ENCODE data around the gene MCU.
"Not testable (repeated sequence)": the region's sequence is repeated elsewhere in the genome, so short reads cannot be mapped to it uniquely, and the experiment has no call there.

The MCU gene

GRCh38 chr10:72673280-72673679 is 18.7 kb upstream of the MCU start:
- Histone ChIP-seq H3K9me3 (no peaks in the 10 kb centered on the region), H3K4me1 (ENCODE audit: control insufficient read depth in 1 of 2, insufficient read depth in 1 of 2, low read depth in 1 of 2, low read length in 1 of 2) (no peaks in the 10 kb centered on the region), H3K36me3 (no peaks in the 10 kb centered on the region), H3K27me3 (no peaks in the 10 kb centered on the region), H3K27ac (no peak overlapping the region), H3K4me3 (ENCODE audit: low read depth in 1 of 2, low read length in 1 of 2) (no peak overlapping the region)
- TF ChIP-seq CTCF (IDR thresholded peaks at IDR 0.05): no peak

- H3K4me3 ChIP-seq (ENCODE audit: low read depth in 1 of 2, low read length in 1 of 2); H3K36me3 ChIP-seq; H3K27me3 ChIP-seq; H3K27ac ChIP-seq; H3K9me3 ChIP-seq; H3K4me1 ChIP-seq (ENCODE audit: control insufficient read depth in 1 of 2, insufficient read depth in 1 of 2, low read depth in 1 of 2, low read length in 1 of 2): not testable (repeated sequence)
These were observed 17.8 kb upstream of the MCU start for GRCh38 chr10:72674174-72674573.

GRCh38 chr10:72679838-72680241 is 12.1 kb upstream of the MCU start:
- Histone ChIP-seq H3K27me3 (no peaks in the 10 kb centered on the region), H3K4me3 (ENCODE audit: low read depth in 1 of 2, low read length in 1 of 2) (no peak overlapping the region), H3K4me1 (ENCODE audit: control insufficient read depth in 1 of 2, insufficient read depth in 1 of 2, low read depth in 1 of 2, low read length in 1 of 2) (no peaks in the 10 kb centered on the region), H3K36me3 (no peaks in the 10 kb centered on the region), H3K27ac (no peak overlapping the region), H3K9me3 (no peaks in the 10 kb centered on the region)
- TF ChIP-seq CTCF (IDR thresholded peaks at IDR 0.05): no peak

DNA sequence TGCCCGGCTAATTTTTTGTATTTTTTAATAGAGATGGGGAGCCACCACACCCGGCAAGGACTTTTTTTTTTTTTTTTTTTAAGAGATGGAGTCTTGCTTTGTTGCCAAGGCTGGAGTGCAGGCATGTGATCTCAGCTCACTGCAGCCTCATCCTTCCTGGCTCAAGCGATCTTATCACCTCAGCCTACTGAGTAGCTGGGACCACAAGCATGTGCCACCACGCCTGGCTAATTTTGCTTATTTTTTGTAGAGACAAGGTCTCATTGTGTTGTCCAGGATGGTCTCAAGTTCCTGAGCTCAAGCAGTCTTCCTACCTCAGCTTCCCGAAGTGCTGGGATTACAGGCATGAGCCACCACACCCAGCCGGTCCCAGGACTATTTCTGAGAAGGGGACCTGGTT is 9.3 kb upstream of the MCU start:
- no peak for TF ChIP-seq CTCF (IDR thresholded peaks at IDR 0.05)
- Histone ChIP-seq H3K27ac (no peak overlapping the region), H3K4me1 (ENCODE audit: control insufficient read depth in 1 of 2, insufficient read depth in 1 of 2, low read depth in 1 of 2, low read length in 1 of 2) (no peaks in the 10 kb centered on the region), H3K36me3 (no peaks in the 10 kb centered on the region), H3K4me3 (ENCODE audit: low read depth in 1 of 2, low read length in 1 of 2) (no peak overlapping the region), H3K9me3 (no peaks in the 10 kb centered on the region), H3K27me3 (no peaks in the 10 kb centered on the region)

- H3K9me3 ChIP-seq: no peaks in the 10 kb centered on the region
These were observed 6.5 kb upstream of the MCU start for GRCh38 chr10:72685264-72685921.

DNA sequence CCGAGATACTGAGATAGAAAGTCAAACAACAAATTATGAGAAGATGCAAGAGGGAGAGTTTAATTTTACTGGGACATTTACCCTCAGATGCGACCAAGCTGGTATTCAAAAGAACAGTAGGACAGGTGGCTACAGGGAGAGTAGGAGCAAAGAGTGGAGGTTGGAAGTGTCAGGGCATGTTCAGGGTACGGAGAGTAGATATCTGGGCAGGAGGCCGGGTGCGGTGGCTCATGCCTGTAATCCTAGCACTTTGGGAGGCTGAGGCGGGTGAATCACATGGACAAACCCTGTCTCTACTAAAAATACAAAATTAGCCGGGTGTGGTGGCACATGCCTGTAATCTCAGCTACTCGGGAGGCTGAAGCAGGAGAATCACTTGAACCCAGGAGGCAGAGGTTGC is 5.5 kb upstream of the MCU start:
- H3K27me3 ChIP-seq; H3K4me1 ChIP-seq (ENCODE audit: control insufficient read depth in 1 of 2, insufficient read depth in 1 of 2, low read depth in 1 of 2, low read length in 1 of 2); H3K4me3 ChIP-seq (ENCODE audit: low read depth in 1 of 2, low read length in 1 of 2); H3K36me3 ChIP-seq; H3K9me3 ChIP-seq; H3K27ac ChIP-seq: not testable (repeated sequence)

More at GRCh38 chr10:72685264-72685921, 6.5 kb upstream of the MCU start:
- Histone ChIP-seq H3K36me3 (no peaks in the 10 kb centered on the region), H3K27me3 (no peaks in the 10 kb centered on the region), H3K4me3 (ENCODE audit: low read depth in 1 of 2, low read length in 1 of 2) (no peak overlapping the region), H3K4me1 (ENCODE audit: control insufficient read depth in 1 of 2, insufficient read depth in 1 of 2, low read depth in 1 of 2, low read length in 1 of 2) (no peaks in the 10 kb centered on the region), H3K27ac (no peak overlapping the region)
- no peak for TF ChIP-seq CTCF (IDR thresholded peaks at IDR 0.05)

DNA sequence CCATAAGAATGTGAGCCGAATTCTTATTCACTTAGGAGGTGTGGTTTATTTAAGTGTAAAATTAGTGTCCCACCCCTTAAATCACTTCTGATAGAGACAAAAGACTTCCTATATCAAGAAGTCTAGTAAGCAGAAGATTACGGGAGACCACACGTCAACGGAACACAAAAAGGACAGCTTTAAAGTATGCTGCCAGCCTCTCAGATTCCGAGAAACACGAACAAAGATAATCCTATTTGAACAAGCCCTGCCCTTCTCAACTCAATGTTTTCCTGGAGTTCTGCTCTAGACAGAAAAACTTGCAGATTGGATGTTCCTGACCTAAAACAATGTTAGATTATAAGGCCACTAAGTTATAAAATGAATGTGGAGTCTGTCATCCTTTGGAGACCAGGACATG is 4.9 kb upstream of the MCU start:
- no peak for TF ChIP-seq CTCF (IDR thresholded peaks at IDR 0.05)
- H3K27me3 ChIP-seq: no peaks in the 10 kb centered on the region
- peaks cover 6 to 7% of the 10 kb centered on the region in 2 experiments for H3K4me1 ChIP-seq (ENCODE audit: control insufficient read depth in 1 of 2, insufficient read depth in 1 of 2, low read depth in 1 of 2, low read length in 1 of 2)
- no peaks in the 10 kb centered on the region for H3K36me3 ChIP-seq
- H3K27ac ChIP-seq: no peak overlapping the region
- no peak overlapping the region for H3K4me3 ChIP-seq (ENCODE audit: low read depth in 1 of 2, low read length in 1 of 2)
- H3K9me3 ChIP-seq: no peaks in the 10 kb centered on the region
